GM08714 (cell line): ENCODE results near the gene NSDHL.
"Not testable (repeated sequence)": the region's sequence is repeated elsewhere in the genome, so short reads cannot be mapped to it uniquely, and the experiment has no call there.

Experiments
- H3K4me3 ChIP-seq: fragments of 200-500 bp; sonication (Bioruptor generic); 2 replicates; pipeline ENCODE4 v1.5.1; 2014; ENCODE audit warnings: mild to moderate bottlenecking, low read length, inconsistent platforms
- ZNF274 ChIP-seq: IDR thresholded peaks from 2 replicates; pipeline ENCODE4 v1.6.1; 2012; ENCODE audit warnings: mild to moderate bottlenecking, low read depth, low read length

Gene NSDHL

DNA sequence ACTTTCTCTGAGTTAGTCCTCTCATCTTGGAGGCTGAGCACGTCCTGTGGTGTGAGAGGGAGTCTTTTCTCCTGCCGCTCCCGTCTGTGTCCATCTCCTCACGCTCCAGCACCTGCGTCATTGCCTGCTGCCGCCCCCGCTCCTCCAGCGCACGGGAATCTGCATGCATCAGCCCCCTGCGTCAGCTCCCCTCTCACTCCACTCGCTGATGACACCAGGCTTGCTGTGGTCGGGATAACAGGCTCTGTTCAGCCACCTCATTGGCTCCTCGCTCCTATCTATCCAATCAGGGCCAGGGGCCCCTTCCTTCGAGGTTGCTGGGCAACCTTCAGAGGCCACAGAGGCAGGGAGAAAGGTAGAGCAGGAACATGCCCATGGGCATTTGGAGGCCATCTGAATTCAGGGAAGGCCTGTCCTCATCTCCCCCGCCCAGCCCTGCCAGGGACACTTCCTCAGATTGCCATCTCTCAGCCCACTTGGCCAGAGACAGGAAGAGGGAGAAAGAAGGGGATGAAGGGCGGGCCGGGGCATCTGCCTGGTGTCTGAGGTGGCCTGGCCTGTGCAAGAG lies 76.3 kb downstream of the NSDHL start:
- TF ChIP-seq ZNF274, result no peak
- no peak overlapping the region for H3K4me3 ChIP-seq

DNA sequence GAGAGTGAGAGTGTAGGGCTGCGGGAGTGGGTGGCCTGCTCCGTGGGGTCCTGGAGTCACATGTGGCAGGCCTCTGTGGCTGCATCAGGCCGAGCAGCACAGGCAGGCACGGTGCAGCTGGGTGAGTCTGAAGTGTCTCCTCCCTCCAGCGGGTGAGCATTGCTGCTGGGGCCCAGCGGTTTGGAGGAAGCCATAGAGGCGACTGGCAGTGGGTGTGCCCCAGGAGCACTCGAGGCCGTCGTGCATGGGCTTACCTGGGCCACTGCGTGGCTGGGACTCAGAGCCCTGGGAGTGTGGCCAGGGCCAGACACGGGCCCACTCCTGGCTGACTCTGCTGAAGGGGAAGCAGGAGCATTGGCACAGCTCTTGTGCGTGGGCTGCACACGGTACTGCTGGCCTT lies 77.6 kb downstream of the NSDHL start:
- TF ChIP-seq ZNF274, result no peak
- no peak overlapping the region for H3K4me3 ChIP-seq

DNA sequence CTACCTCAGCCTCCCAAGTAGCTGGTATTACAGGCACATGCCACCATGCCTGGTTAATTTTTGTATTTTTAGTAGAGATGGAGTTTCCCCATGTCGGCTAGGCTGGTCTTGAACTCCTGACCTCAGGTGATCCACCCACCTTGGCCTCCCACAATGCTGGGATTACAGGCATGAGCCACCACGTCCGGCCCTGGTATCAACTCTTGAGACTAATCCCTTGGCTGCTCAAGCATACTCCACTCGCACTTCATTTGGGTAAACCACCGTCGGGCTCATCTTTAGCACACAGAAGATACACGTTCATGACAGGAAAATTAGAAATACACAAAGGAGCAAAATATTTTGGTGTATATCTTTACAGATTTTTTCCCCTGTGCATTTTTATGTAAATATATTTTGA lies 79.2 kb downstream of the NSDHL start:
- not testable (repeated sequence) for H3K4me3 ChIP-seq

DNA sequence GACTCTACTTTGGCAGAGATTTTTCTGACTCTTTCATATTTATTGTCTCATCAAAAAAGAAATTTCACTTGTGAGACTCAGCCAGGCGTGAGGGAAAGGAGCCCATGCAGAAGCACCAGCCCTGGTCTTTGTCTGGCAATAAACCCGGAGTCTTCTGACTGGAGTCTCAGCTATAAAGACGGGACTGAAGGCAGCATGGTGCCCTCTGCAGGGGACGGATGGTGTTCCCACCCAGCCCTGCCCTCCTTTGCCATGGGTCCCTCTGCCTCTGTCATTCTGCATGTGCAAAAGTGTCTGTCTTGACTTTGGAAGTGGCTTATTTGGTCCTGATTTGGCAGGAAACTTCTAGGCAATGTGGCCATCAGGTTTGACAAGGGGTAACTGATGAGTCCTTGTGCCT lies 81.2 kb downstream of the NSDHL start:
- H3K4me3 ChIP-seq, result no peak overlapping the region
- TF ChIP-seq ZNF274, result no peak

DNA sequence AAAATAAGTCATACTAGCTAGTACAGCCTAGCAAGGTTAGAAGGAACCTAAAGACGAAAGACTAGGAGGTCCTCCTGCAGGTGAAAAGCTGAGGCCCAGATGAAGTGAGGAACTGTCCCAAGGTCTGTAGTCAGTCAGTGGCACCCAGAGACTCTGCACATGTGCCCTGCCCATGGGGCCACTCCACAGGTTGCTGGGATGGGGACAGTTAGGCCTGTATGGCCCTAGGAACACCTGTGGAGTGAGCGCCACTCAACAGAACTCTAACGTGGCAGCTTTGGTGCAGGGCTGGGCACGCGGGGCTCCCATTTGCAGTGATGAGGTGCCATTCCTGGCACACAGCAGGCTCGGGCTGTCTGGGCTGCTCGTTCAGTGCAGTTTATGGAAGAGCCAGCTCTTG lies 81.8 kb downstream of the NSDHL start:
- no peak overlapping the region for H3K4me3 ChIP-seq
- no peak for TF ChIP-seq ZNF274

DNA sequence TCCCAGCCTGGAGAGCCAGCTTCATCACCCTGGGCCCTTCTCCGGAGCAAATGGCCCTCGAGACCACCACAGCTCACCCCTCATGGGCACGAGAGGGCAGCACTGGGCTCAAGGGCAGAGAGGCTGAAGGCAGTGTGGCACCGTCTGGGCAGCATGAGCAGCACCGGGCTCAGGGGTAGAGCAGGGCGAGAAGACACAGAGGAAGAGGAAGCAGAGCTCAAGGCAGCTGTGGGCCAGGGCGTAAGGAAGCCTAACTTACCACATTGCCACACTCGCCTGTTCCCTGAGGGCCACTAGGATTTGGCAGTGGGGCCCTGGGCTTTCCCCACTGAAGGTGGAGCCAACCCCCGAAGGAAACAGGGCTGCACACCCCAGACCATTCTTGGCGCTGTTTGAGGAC lies 82.5 kb downstream of the NSDHL start:
- no peak overlapping the region for H3K4me3 ChIP-seq
- no peak for TF ChIP-seq ZNF274

DNA sequence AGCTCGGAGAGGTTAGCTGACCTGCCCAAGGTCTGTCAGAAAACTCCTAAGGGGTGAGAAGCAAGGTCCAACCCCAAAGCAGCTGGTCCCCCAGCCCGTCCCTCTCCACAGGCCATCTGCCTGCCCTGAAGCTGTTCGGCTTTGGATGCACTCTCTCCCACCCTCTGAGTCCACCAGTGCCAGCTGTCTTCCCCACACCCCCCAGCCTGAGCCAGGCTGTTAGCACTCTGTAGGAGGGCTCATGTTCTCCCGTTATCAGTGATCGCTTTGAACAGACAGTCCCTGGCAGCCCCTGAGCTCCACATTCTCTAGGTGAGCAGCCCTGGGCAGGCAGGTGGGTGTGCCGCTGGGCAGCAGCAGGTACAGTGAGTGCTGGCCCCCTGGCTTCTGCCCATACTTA lies 83.0 kb downstream of the NSDHL start:
- no peak for TF ChIP-seq ZNF274
- H3K4me3 ChIP-seq, result no peak overlapping the region

DNA sequence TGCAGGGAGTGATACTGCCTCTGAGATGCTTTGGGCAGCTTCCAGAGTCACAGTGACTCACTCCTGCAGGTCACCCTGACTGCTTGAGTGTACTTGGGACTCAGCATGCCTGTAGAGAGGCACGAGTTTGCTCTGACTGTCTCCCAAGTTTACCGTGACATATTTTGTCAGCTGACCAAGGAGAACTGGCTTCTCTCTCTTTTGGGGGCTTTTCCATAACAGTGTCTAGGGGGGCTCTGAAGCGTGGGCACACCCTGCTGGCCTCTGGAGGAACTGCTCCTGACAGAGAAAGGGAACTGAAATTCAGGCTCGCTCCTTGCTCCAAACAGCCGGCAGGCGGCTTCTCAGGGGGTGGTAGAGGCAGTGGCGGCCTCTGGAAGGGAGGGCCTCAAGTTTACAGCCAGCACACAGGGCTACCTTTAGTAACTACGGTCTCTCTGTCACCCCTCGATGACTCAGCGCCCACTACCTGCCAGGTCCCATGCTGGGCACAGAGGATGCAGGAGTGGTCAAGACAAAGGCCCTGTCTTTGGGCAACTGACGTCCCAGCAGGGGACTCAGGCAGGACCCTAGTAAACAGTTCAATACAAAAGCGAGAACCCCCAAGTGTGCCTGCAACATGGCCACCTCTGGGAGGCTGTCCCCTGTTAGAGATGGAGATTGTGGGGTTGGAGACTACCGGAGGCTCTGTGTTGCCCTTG lies 84.8 kb downstream of the NSDHL start:
- no peak for TF ChIP-seq ZNF274
- no peak overlapping the region for H3K4me3 ChIP-seq

DNA sequence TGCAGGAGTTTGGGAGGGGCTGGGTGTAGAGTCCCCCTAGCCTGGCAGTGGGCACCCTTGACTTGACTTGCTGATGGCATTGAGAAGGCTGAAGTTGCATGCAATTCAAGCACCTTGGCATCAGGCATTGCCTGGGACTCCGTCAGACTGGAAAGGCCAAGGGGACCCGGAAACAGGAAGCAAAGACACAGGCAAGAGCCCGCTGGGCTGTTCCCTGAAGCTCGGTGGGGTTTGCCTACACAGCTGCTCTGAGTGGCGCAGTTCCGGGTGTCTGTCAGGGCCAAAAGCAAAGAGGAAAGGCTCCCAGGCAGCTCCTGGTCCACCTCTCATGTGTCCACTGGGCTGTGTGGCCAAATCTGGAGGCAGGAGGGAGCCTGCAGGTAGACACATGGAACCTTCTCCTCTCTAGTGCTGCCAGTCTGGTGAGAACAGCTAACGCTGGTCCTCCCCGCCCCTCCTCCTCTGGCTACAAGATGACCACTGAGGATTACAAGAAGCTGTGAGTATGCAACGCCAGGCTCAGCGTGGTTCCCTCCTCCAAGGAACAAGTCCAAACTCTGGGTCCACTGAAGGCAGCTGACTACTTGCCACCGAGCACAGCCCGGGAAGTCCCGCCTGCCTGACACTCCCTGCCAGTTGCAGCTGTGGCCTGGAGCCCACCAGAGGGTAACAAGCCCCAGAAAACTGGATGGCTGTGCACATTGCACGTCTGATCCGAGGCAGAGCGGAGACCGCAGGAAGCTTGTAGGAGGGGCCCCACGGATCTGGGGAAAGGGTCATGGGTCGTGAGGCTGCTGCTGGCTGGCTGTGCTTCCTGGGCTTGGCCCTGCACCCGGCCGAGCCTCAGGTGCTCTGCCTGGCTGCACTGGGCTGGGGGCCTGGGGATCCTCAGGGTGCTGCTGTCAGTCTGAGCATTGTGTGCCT lies 87.1 kb downstream of the NSDHL start:
- no peak overlapping the region for H3K4me3 ChIP-seq
- no peak for TF ChIP-seq ZNF274

DNA sequence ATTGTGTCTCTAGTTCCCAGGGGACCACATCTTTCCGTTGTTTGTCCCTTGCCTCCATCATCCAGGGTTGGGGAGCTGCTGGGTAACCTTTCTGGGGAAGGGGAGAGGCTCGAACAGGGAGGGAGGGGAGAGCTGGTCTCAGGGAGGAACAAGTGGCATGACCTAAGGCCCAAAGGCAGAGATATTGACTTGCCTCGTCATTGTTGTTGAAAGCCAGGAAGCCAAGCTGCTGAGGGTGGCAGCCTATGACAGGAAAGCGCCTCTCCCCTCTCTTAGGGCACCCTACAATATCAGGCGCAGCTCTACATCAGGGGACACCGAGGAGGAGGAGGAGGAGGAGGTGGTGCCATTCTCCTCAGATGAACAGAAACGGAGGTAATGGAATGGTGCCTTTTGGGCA lies 87.8 kb downstream of the NSDHL start:
- no peak for TF ChIP-seq ZNF274
- H3K4me3 ChIP-seq, result no peak overlapping the region
